Inflammatory macrophage (primary cell): ENCODE data around the gene AFG1L.
"Not testable (repeated sequence)": the region's sequence is repeated elsewhere in the genome, so short reads cannot be mapped to it uniquely, and the experiment has no call there.

ENCODE experiments used
- DNase-seq, 2 donors: peaks; one replicate each; pipeline ENCODE4 v3.0.0-alpha.2; 2020 to 2022

AFG1L gene

GRCh38 chr6:108291091-108291490, 3.8 kb upstream of the AFG1L start:
- no peak for DNase-seq

GRCh38 chr6:108292561-108292960, 2.3 kb upstream of the AFG1L start:
- not testable (repeated sequence) for DNase-seq

DNA sequence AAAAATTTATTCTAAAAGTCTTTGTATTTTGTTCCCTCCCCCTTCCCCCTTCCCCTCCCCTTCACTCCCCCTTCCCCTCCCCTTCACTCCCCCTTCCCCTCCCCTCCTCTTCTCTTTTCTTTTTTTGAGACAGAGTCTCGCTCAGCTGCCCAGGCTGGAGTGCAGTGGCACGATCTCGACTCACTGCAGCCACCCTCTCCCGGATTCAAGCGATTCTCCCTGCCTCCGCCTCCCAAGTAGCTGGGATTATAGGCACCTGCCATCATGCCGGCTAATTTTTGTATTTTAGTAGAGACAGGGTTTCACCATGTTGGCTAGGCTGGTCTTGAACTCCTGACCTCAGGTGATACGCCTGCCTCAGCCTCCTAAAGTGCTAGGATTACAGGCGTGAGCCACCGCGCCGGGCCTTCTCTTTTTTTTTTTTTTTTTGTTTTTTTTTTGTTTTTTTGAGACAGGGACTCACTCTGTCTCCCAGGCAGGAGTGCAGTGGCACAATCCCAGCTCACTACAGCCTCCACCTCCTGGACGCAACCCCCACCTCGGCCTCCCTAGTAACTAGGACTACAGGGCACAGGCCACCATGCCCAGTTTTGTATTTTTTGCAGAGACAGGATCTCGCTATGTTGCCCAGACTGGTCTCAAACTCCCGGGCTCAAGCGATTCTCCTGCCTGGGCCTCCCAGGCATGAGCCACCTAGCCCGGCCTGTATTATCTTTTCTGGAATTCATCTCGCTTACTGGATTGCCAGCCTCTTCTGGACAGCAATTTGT, 1.1 kb upstream of the AFG1L start:
- DNase-seq: no peak

DNA sequence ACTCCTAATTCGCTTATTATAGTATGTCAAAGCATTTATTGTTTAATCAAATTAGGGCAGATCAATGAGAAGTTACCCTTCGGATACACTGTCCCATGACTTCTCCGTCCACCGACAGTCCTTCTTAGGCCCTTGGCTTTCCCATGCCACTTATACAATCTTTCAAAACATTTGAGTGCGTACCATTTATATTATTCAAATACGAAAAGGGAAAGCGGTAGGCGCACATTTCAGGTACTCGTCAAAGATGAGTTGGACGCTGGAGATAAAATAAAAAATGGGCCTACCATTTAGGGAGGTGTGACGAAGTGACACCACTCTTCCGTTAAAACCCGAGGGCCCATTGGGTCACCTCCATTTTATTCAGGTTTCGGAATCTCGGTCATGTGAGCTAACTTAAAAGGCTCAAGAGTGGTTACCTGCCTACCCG, 542 bp upstream of the AFG1L start:
- no peak for DNase-seq

DNA sequence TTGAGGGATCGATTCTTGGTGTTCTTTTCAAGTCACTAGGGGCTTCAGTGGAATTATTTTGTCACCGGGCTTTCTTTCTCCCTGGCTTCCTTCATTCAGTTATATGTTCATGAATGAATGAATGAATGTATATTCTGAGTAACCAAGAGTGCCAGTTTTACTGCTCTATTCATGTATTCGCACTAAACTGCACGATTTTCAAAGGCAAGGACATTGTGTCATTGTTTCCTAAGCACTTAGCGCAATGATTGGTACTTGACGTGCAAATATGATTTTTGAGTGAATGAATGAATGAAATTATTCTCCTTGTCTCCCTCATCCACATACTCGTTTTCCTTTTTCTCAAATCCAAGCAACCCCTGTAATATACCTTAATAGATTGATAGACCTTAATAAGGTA, 822 bp downstream of the AFG1L start:
- DNase-seq: no peak

DNA sequence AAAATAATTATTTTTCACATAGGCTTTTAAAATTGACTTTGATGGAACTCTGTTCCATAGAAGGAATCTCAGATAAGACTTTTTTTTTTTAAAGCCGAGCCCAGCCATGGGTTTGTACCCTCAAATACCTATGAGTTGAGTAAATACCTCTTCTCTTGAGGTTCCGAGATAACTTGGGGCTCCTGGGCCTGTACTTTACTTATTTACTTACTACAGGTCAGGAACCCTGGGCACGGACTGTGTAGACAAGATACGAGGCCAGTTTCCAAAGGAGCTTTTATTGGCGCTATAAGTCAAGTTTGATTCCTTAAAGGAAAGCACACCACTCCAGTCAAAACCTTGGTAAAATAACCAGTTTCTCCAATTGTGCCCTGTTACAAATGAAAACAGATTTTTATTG, 7.5 kb downstream of the AFG1L start:
- no peak for DNase-seq

GRCh38 chr6:108304646-108305045, 9.8 kb downstream of the AFG1L start:
- no peak for DNase-seq

GRCh38 chr6:108308641-108309040, 13.8 kb downstream of the AFG1L start:
- DNase-seq: not testable (repeated sequence)

- DNase-seq: no peak
These were observed 15.0 kb downstream of the AFG1L start for GRCh38 chr6:108309844-108310243.

GRCh38 chr6:108312605-108313004, 17.8 kb downstream of the AFG1L start:
- no peak for DNase-seq

DNA sequence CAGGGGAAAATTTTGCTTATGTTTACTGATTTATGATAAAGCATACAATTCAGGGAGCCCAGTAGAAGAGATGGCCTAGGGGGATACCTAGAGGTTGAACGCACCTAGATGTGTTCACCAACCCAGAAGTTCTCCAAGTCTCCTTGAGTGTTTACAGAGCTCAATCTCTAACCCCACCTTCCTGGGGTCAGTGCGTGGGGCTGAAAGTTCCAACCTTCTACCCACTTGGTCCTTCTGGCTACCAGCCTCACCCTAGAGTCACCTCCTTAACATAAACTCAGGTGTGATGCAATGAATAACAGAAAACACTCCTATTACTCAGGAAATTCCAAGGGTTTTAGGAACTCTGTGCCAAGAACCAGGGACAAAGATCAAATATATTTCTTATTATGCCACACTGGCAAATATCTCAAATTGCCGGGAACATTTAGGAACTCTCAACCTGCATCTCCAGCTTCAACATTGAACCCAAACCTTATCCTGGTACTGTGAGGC, 26.4 kb downstream of the AFG1L start:
- no peak for DNase-seq

GRCh38 chr6:108322728-108323127, 27.9 kb downstream of the AFG1L start:
- no peak for DNase-seq

- DNase-seq: no peak
These were observed 29.0 kb downstream of the AFG1L start for GRCh38 chr6:108323710-108324466.

- DNase-seq: not testable (repeated sequence)
These were observed 35.4 kb downstream of the AFG1L start for GRCh38 chr6:108330221-108330785.

GRCh38 chr6:108330806-108331205, 36.0 kb downstream of the AFG1L start:
- DNase-seq: no peak

GRCh38 chr6:108331982-108332381, 37.1 kb downstream of the AFG1L start:
- DNase-seq: no peak

GRCh38 chr6:108336971-108337370, 42.1 kb downstream of the AFG1L start:
- no peak for DNase-seq

DNA sequence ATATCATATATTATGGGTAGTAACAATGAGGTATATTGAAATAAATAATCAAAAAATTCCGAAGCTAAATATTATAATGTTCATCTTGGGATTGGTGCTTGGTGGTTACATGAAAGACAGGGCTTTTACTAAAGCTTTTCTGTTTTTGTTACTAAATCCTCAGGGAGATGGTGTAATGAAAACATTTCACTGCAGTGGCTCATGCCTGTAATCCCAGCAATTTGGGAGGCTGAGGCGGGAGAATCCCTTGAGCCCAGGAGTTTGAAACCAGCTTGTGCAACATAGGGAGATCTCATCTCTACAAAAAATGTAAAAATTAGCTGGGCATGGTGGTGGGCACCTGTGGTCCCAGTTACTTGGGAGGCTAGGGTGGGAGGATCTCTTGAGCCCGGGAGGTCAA, 42.9 kb downstream of the AFG1L start:
- DNase-seq: no peak

GRCh38 chr6:108341372-108341771, 46.5 kb downstream of the AFG1L start:
- DNase-seq: no peak

GRCh38 chr6:108343894-108344293, 49.0 kb downstream of the AFG1L start:
- no peak for DNase-seq

GRCh38 chr6:108348655-108349349, 53.9 kb downstream of the AFG1L start:
- DNase-seq: no peak

DNA sequence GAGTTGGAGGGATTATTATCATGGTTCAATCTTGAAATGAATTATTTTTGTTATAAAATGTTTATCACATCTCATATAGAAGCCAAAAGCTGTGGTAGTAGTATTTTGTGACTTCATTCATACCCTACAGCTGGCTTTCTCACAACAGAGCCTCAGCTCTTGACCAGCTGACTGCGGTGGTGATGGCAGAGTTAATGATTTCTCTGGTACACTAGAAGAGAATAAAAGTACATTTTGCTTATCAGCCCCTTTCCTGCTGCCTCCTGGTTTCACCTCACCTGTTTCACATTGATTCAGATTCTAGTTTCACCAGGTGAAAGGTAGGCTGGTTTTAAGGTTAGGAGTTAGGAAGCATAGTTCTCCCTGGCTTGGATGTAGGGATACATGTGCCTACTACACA, 55.7 kb downstream of the AFG1L start:
- DNase-seq: no peak

- no peak for DNase-seq
These were observed 59.0 kb downstream of the AFG1L start for GRCh38 chr6:108353853-108354252.
